HG02885 (cell line): ENCODE measurements around the gene GPR137.

ENCODE experiments used
- ATAC-seq: cut with Tn5 transposase; IDR thresholded peaks from one replicate; pipeline ENCODE4 v1.9.1; 2021; ENCODE audit warnings: mild to moderate bottlenecking; ENCODE audit not compliant: unreplicated experiment, poor library complexity

The GPR137 gene

GRCh38 chr11:64337538-64338249 lies 52.0 kb downstream of the GPR137 start:
- ATAC-seq: no peak

GRCh38 chr11:64338716-64339115 lies 53.1 kb downstream of the GPR137 start:
- ATAC-seq: no peak
